ENCODE measurements around the gene SLCO3A1.

The SLCO3A1 gene

GRCh38 chr15:92011611-92012367 lies 158.3 kb downstream of the SLCO3A1 start:
- DNase-seq, result no peak

- DNase-seq, result no peak
Observed at GRCh38 chr15:92012368-92012629, 158.8 kb downstream of the SLCO3A1 start.

DNA sequence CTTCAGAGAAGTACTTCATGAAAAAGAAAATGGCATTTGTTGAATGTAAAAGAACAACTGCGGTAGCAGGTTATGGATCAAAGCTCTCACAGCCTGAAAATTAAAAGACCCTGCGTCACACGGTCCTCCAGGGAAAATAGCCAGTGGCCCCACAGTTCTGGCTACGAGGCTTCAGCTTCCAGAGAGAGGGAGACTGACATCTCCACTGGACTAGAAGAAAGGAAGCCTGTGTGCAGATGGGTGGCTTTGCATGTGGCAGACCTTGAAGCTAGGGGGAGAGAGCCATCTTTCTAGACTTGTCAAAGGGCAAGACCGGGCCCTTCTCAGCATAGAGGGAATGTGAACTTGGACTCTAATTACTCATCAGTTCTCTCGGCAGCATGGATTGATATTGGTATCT lies 159.4 kb downstream of the SLCO3A1 start:
- no peak for DNase-seq

GRCh38 chr15:92014281-92015030 lies 160.9 kb downstream of the SLCO3A1 start:
- no peak for DNase-seq

DNA sequence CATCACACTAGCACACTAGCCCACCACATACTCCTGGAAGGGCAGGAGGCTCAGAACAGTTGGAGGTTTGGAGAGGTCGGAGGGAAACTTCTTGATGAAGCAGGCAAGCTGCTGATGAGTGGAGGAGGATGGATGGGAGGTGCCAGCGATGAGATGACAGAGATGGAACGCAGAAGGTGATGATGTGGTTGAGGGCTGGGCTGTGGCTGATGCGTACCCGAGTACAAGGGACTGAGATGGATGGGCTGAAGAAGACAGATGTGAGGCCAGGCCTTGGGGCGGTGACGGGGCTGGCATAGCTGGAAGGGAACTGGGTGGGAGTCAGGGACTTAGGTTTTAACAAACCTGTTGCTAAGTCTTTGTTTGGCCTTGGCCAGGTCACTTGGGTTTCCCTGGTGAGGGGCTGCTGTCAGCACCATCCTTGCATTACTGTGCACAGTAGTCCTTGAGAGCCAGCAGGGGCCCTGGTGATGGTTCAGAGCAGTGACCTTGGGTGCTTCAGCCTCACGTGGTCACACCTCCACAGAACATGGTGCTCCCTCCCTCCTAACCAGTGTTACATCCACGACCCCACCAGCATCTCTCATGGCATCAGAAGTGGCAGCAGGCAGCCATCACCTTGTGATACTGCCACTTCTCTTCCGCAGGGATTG lies 164.5 kb downstream of the SLCO3A1 start:
- no peak for DNase-seq

DNA sequence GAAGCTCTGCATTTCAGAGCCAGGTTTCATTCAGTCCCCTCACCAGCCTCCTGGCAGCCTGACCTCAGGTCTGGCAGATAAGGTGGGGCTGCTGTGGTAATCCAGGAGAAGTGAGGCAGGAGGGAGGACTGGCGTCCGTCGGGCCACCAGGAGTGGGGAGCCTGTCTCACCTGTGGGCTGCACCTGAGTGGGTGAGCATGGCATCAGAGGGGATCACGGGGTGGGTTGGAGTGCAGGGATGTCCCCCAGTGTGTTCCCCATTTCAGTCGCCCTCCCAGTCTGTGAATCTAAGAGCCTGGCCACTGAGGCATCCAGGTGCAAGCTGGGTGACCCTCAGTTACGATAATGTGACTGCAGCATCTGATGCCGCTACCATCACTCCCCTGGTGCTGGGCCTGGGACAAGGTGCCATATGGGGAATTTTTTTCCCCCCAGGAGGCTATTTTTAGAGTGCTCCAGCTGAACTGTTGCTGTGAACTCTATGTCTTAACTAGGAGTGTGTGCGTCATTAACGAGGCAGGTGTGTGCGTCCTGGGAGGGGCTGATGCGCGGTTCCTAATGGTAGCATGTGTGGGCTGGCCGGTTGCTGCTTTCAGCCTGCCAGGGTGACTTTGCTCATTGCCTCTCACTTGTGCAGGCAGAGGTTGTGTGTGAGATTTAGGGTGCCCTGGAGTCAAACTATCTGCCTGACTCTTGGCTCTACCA lies 165.2 kb downstream of the SLCO3A1 start:
- DNase-seq, result no peak

- no peak for DNase-seq
Observed at GRCh38 chr15:92019706-92020105, 166.2 kb downstream of the SLCO3A1 start.

DNA sequence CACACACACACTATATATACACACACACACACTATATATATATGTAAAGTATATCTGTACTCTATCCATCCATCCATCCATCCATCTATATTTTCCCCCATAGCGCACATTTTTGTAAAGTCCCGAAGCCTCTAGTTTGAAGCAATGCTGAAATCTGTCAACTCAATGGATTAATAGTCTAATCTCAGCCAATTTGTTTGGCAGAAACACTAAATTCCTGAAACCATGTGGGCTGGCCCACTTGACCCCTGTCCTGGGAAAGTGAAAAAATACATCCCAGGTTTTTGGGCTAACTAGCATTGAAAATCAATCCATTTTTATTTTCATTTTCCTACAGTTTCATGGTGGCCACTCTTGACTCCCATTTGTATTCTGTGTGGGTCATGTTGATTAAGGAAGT lies 166.7 kb downstream of the SLCO3A1 start:
- DNase-seq, result no peak

DNA sequence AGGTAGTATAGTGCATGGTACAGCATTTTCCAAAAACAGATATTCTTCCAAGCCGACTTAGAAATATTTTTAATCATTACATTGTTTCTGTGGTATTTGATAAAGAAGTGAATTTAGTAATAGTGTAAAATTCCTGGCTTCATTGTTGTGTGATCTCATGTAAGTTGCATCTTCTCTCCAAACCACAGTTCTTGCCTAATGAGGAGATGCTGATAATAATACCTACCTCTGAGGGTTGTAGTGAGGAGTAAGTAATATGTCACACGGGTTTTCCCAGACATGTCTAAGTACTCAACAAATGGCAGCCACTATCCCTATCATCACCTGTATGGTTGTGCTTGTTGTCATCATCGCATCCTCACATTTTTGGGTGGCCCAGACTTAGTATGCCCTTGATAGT lies 167.3 kb downstream of the SLCO3A1 start:
- no peak for DNase-seq

- DNase-seq, result no peak
Observed at GRCh38 chr15:92021792-92022191, 168.3 kb downstream of the SLCO3A1 start.

DNA sequence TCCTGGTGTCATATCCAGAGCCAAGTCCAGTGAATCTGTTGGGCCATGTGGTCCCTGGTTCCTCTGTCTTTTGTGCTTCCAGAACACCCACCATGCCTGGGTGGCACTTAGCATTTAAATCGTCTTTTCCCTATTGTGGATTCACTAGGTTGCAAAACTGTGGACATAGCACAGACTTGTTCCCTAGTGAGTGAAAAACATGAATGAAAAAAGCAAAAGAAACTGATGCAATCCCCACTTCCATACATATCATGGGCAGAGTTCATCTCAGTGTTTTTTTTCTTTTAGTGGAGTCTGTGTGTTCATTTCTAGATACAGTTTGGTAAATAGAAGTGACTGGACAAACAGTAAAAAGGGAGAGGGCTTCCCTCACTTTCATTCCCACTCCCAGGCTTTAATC lies 170.5 kb downstream of the SLCO3A1 start:
- DNase-seq, result no peak

DNA sequence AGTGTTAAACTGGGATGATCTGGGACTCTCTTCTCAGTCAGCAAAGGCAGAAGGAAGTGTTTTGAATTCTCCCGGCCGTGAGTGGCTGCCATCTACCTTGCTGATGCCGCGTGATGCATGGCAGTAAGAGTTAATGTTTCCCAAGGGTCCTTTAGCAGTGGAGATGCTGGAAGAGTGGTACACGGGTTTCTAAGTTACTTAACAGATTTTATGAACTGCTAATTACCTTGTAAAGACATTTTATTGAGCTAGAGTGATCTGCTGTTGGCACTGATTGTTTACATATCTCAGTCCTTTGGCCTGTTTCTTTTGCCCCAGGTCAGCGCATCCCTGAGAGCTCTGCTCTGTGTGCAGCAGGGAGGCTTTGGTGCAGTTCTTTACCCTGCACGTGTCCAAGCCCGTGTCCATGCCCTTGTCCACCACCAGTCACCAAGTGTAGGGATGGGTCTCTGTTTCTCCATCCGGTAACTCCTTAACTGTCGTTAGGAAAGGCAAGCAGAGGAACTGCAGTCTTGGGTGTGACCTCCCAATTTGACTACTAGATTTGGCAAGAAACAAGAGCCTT lies 172.3 kb downstream of the SLCO3A1 start:
- no peak for DNase-seq

DNA sequence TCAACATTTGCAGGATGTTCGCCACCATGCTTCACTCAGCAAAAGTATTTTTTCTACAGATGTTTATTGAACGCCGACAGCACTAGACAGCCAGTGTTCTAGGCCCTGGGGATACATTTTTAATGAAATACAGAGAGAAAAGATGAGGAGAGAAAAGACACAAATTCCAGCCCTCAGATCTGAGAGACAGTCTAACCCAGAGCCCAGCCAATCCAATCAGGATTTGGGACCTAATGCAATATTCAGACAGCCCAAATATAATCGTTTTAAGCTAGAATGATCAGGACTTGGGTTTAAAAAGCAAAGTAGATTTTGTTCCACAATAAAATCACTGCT lies 174.8 kb downstream of the SLCO3A1 start:
- DNase-seq, result no peak

- no peak for DNase-seq
Observed at GRCh38 chr15:92029767-92030166, 176.3 kb downstream of the SLCO3A1 start.

- DNase-seq, result no peak
Observed at GRCh38 chr15:92033314-92033713, 179.8 kb downstream of the SLCO3A1 start.

GRCh38 chr15:92033723-92034122 lies 180.2 kb downstream of the SLCO3A1 start:
- DNase-seq, result no peak

GRCh38 chr15:92034227-92034626 lies 180.7 kb downstream of the SLCO3A1 start:
- DNase-seq, result no peak

GRCh38 chr15:92035551-92035950 lies 182.0 kb downstream of the SLCO3A1 start:
- no peak for DNase-seq

- no peak for DNase-seq
Observed at GRCh38 chr15:92035961-92036360, 182.5 kb downstream of the SLCO3A1 start.

GRCh38 chr15:92037491-92037890 lies 184.0 kb downstream of the SLCO3A1 start:
- DNase-seq, result no peak

DNA sequence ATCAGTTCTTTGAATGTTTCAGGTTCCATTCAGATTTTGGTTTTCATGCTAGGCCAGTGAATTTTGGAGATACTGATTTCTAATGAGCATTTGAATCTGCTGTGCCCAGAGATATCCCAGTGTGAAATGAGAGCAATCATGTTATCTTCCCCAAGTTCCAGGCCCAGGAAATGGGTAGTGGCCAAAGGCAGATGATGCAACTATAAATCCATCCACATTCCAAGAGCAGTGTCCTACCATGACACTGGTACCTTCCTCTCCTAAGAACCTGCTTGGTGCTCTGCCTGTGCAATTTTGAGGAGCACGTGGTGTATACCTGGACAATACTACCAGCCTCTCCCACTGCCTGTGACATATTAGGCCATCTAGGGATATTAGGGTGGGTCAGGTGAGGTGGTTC lies 186.8 kb downstream of the SLCO3A1 start:
- no peak for DNase-seq

GRCh38 chr15:92041371-92041770 lies 187.9 kb downstream of the SLCO3A1 start:
- DNase-seq, result no peak

GRCh38 chr15:92043283-92043682 lies 189.8 kb downstream of the SLCO3A1 start:
- DNase-seq, result no peak
